Mammary epithelial cell (primary cell): Measurements from ENCODE around the gene RERGL.

ENCODE experiments used
- CTCF ChIP-seq, 2 donors: IDR thresholded peaks in 1 of 2; conservative IDR thresholded peaks in 1 of 2; 2 replicates each; pipeline ENCODE4 v1.5.1; 2011 to 2012; ENCODE audit warnings: inconsistent platforms in 2 of 2, low read length in 2 of 2, mild to moderate bottlenecking in 2 of 2, control low read depth in 1 of 2, low read depth in 1 of 2; ENCODE audit not compliant: insufficient read depth in 1 of 2; ENCODE audit errors: extremely low read depth in 1 of 2
- EZH2 ChIP-seq: IDR thresholded peaks from 2 replicates; pipeline ENCODE4 v1.6.1; 2012; ENCODE audit warnings: low read length, inconsistent platforms, borderline replicate concordance

- TF ChIP-seq CTCF (conservative IDR thresholded peaks at IDR 0.05 in 1 of 2, IDR thresholded peaks at IDR 0.05 in 1 of 2; ENCODE audit: extremely low read depth in 1 of 2, insufficient read depth in 1 of 2, low read depth in 1 of 2, low read length in 2 of 2) (no peak), EZH2 (no peak)
Observed at GRCh38 chr12:18071336-18071735, 18.7 kb downstream of the RERGL start.
